COLO829 (cell line): ENCODE data around the gene GCSAML.
"Not testable (repeated sequence)": the region's sequence is repeated elsewhere in the genome, so short reads cannot be mapped to it uniquely, and the experiment has no call there.

Experiments used
- DNase-seq: peaks from one replicate; pipeline ENCODE4 v3.0.0; 2012; ENCODE audit warnings: low spot score

GCSAML gene

DNA sequence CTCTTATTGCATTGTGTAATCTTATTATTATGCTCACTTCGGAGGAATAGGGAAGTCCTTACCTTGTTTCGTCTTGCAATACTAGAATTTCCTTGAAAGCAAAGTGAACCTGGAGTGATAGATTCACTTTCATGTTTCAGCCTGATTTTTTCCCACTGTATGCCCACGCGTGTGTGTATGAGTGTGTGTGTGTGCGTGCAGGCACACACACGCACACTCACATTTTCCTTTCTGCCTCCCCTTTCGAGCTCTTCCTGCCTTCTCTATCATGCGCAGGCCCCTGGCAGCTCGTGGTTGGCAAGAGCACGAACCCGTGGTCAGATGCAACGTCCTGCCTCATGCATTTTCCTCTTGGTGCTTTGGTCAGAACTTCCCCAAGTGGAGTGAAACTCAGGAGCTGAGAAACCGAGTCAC, at the start of gene GCSAML:
GCSAML (plus strand) TSS at position 366 of the 414 bp plus-strand sequence. CDS start 58 bp downstream, outside the sequence.
- DNase-seq = no peak

GRCh38 chr1:247500865-247501264, 48.1 kb upstream of the GCSAML start:
- no peak for DNase-seq

GRCh38 chr1:247506831-247507230, 42.1 kb upstream of the GCSAML start:
- DNase-seq = no peak

DNA sequence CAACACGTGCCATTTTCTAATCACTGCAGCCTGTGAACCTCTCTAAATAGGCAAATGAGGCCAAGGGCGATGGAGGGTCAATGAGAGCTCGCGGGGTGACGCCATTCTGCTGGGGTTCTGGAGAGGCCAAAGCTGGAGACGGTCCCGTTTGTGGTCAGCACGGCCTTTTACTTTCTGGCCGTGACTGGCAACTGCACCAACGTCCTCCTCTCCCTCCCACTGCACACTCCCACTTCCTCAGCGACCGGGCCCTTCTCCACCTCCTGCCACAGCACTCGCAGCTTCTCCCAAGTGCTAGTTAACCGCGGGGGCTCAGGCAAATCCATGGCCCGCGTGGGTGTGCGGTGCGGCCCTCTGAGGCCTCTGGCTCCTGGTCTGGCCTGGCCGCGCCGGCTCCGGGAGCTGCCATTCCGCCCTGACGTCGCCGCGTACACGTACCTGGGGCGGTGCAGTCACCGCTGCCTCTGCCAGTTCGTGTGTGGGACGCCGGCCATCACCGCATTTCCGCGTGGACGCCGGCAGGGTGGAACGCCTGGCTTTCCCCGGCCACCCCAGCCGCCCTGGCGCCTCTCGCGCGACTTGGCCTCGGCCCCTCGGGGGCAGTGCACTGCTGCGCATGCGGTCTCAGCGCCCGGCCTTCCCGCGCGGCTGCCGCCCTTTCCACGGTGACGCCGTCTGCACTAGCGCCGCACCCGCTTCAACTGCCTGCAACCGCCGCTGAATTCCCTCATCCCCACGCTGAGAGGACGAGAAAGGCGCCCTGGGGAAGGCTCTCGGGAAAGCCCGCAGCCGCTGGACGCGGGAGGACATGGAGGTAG, 30.9 kb upstream of the GCSAML start:
- DNase-seq = no peak

DNA sequence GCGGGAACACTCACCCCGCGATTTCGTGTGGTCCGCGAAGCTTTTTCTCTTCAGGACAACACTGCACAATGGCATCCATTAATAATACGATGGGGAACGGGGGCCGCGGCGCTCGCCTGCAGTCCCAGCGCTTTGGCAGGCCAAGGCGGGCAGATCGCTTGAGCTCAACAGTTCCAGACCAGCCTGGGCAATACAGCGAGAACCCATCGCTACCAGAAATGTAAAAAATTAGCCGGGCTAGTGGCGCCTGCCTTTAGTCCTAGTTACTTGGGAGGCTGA, 30.4 kb upstream of the GCSAML start:
- DNase-seq = no peak

DNA sequence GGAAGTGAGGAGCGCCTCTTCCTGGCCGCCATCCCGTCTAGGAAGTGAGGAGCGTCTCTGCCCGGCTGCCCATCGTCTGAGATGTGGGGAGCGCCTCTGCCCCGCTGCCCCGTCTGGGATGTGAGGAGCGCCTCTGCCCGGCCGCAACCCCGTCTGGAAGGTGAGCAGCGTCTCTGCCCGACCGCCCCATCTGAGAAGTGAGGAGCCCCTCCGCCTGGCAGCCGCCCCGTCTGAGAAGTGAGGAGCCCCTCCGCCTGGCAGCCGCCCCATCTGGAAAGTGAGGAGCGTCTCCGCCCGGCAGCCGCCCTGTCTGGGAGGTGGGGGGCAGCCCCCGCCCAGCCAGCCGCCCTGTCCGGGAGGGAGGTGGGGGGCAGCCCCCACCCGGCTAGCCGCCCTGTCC, 27.0 kb upstream of the GCSAML start:
- not testable (repeated sequence) for DNase-seq

GRCh38 chr1:247528812-247529474, 20.0 kb upstream of the GCSAML start:
- no peak for DNase-seq

- DNase-seq = no peak
Measured at GRCh38 chr1:247529771-247530355, 19.1 kb upstream of the GCSAML start.

- no peak for DNase-seq
Measured at GRCh38 chr1:247530785-247531184, 18.1 kb upstream of the GCSAML start.

DNA sequence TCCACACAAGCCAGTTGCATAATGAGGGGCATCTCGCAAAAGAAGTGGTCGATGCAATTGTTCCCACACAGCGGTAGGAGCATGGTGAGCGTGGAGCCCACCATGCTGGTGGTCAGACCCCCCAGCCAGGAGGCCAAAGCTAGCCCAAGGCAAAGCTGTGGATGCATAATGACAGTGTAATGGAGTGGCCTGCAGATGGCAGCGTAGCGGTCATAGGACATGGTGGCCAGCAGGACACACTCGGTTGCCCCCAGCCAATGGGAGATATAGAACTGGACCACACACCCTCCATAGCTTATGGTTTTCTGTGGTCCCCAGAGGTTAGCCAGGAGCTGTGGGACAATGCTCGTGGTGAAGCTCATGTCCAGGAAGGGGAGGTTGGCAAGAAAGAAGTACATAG, 17.0 kb upstream of the GCSAML start:
- DNase-seq = no peak

DNA sequence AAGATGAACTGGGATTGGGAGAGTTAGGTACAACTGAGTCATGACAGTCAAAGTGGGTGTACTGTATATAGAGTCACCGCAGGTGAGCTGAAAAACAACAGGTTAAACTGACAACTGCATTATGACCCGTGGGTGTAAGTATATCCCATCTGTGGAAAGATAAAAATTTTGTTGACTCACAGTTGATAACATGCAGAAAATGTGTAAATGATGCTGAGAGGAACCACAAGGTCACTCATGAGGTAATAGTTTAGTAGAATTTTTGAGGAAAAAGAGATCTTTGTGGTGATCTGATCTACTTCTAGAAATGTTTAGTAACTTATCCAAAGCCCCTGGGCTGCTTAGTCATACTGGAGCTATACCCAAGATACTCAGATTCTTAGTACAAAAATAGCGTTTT, 13.5 kb upstream of the GCSAML start:
- peak; percentile 34 for DNase-seq

- DNase-seq = no peak
Measured at GRCh38 chr1:247536340-247536739, 12.6 kb upstream of the GCSAML start, which contains the start of gene OR2C3. OR2C3 (minus strand) TSS chr1:247536440; CDS start chr1:247532511, 3,929 bp downstream.

- no peak for DNase-seq
Measured at GRCh38 chr1:247538561-247538960, 10.4 kb upstream of the GCSAML start.

GRCh38 chr1:247539215-247539614, 9.7 kb upstream of the GCSAML start:
- DNase-seq = no peak

- DNase-seq = no peak
Measured at GRCh38 chr1:247540581-247540980, 8.4 kb upstream of the GCSAML start.

GRCh38 chr1:247542811-247543210, 6.1 kb upstream of the GCSAML start:
- no peak for DNase-seq

GRCh38 chr1:247548092-247548491, 842 bp upstream of the GCSAML start:
- no peak for DNase-seq

DNA sequence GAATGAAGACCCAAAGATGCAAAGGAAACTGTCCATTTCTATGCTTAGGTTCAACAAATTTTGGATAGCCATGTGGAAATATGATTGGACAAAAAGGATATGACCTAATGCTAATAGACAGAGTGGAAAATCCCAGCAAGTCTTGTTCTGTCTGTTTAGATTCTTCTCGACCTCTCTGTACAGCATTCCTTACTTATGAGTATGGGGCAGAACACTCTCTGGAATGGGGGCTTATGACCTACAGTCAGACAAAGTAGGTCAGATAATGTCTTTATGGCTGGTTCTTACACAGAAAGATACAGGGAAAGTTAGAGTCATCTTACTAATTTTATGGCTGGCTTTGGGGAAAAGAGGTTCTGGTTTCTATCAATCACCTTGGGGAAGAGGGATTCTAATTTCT, 2.8 kb downstream of the GCSAML start:
- no peak for DNase-seq

GRCh38 chr1:247552231-247552630, 3.3 kb downstream of the GCSAML start:
- no peak for DNase-seq

DNA sequence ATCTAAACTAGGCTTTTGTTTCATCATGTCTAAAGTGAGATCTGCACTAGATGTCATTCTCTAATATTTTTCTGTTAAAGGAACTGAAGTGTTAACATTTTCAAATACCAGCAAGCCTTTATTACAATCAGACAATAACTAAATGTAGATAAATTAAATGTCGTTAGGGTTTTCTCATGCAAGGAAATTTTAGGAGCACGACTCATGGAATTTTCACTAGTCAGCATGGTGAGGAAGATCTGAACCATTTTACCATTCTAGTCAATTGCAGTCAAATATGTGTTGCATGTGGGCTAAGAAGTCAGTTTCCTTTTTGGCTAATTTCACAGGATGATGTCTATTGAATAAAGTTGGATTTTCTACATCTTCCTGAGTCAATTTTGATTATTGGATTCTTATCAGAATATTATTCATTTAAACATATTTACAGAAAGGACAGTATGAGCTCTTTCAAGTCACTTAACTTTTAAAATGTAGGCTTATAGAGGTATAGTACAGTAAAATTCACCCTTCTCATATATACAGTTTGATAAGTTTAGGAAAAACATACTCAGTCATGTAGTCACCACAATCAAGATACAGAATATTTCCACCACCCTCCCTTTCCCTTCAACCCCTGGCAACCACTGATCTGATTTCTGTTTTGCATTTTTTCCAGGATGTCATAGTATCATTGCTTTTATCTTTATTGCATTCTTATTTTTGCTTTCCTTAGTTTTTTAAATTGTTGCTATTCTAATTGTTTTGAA, 9.2 kb downstream of the GCSAML start:
- DNase-seq = no peak

DNA sequence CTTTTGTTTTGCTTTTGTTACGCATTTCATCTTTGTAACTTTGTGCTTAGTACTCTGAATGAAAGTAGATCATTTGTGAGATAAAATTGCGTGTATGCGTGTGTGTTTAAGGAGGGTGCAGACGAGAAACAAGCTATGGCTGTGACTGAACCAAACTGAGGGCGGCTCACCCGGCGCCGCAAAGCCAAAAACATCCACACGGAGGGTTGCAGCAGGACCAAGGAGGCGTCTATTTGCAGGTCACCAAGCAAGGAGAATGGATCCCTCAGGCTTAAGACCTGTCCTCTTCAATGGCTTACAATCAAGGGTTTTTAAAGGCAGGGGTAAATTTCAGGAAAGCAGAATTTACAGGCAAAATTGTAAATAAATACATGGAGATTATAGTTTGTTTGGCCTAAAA, 12.8 kb downstream of the GCSAML start:
- DNase-seq = no peak

DNA sequence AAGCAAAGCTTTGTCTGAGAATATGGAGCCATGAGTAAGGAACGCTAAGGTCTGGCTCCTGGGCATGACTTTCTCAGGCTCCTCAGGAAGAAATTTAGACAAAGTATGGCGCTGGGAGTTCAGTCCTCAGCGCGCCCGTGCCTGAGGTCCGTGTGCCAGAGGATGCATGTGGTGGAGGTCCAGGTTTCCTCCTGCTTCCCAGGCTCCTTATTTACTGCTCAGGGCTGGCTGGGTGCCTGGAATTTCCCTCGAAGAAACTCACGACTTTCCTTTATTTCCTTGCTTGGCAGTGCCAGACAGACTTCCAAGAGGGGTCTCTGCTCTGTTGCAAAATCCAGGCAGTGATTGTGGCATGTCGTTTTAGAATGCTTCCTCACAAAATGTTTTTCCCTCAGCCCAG, 13.3 kb downstream of the GCSAML start:
- no peak for DNase-seq

- DNase-seq = no peak
Measured at GRCh38 chr1:247574236-247574635, 25.3 kb downstream of the GCSAML start.
